Stimulated activated CD4-positive, alpha-beta T cell treated with anti-CD3 and anti-CD28 coated beads, Interleukin-12 subunit alpha, Interleukin-12 subunit beta, amount 100 ng/mL, for 48 hours (primary cell): ENCODE results near the gene BTBD9.

Experiments
- DNase-seq, 3 donors: peaks; one replicate each; pipeline ENCODE4 v3.0.0-alpha.2; 2020; ENCODE audit warnings: low read depth in 2 of 3, low spot score in 1 of 3

Gene BTBD9

GRCh38 chr6:38307740-38308139, 332.0 kb downstream of the BTBD9 start:
- DNase-seq = no peak

DNA sequence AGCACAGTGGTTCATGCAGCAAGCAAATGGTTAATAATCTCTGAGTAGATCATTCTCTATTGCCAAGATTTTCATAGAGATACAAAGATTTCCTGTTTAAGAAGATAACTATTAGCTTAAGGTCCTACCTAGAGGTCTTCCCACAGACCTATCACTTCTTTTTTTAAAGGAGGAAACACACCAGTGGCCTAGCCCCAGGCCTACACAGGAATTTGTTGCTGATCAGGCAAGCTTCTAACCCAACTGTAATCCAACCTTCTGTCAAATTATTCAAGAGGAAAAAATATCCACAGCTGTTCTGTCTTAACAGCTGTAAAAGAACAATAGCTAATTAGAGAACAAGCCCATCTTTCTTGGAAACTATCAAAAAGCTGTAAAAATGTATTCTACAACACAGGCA, 332.8 kb downstream of the BTBD9 start:
- DNase-seq = no peak

DNA sequence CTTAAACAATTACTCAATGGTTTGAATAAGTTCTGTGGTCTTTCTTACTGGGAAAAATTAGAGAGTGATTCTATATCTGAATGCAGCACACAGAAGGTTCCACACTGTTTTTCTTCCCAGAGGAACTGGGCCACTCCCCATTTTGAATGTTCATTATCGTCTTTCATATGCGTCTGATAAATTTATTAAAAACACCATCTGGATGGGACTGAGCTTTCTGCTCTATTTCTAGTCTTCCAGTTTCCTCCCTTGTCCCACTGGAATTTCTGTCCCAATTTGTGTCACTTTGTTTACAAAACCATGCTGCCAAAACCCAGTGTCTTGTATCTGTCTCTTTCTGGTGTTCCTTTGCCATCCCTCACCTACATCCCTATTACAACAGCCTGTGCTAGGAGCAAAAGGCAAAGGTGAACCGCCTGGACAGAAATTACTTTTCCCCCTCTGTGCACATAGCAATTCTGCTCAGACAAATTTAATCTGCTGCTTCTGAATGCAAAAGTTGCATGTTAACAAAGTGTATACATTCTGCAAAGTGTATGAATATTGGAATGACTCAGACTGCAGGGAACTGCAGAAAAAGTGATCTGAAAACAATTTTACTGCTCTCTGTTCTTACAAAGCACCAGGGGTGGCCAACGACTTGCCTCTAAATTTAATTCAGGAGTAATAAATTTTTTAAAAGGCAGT, 333.6 kb downstream of the BTBD9 start:
- DNase-seq = no peak

DNA sequence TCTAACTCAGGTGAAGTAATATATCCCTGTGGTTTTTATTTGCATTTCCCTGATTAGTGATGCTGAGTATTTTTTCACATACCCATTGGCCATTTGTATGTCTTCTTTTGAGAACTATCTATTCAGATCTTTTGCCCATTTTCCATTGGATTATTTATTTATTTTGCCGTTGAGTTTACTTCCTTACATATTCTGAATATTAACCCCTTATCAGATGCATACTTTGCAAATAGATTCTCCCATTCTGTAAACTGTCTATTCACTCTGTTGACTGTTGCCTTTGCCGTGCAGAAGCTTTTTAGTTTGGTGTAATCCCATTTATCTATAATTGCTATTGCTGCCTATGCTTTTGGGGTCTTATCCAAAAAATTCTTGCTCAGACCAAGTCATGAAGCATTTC, 336.9 kb downstream of the BTBD9 start:
- no peak for DNase-seq

DNA sequence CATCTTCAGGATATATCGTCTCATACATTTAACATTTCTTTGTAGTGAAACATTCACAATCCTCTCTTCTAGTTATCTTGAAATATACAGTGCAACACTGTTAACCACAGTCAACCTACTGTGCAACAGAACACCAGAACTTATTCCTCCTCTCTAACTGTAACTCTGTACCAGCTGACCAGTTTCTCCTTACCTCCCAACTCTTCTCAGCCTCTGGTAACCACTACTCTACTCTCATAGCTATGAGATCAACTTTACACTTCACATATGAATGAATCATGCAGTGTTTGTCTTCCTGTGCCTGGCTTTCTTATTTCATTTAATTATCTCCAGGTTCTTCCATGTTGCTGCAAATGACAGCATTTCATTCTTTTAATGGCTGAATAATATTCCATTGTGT, 337.6 kb downstream of the BTBD9 start:
- DNase-seq = no peak

DNA sequence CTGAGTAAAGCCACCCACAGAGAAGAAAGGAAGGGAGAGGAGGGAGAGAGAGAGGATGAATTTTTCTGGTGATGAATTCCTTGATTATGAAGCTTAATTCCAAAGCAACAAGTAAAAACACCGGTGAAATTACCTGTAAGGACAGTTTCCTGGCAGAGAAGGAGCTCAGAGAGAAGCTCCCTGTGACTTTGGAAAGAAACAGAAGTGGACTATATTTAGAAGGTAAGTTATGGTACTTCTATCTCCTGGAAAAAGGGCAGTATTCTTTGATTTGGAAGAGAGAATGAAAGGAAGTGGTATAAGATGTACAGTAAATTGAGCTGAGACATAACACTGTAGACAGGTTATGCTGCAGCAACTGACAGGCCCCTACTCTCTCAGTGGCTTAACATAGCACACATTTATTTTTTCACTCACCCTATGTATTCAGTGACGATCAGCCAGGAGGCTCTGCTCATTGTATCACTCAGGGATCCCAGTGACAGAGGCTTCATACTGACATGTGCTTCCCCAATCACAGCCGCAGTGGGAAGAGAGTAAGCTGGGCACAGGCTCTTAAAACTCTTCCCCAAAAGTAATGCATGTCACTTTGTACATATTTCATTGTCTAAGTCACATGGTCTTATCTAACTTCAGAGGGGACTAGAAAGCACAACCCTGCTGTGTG, 349.5 kb downstream of the BTBD9 start:
- DNase-seq = no peak

DNA sequence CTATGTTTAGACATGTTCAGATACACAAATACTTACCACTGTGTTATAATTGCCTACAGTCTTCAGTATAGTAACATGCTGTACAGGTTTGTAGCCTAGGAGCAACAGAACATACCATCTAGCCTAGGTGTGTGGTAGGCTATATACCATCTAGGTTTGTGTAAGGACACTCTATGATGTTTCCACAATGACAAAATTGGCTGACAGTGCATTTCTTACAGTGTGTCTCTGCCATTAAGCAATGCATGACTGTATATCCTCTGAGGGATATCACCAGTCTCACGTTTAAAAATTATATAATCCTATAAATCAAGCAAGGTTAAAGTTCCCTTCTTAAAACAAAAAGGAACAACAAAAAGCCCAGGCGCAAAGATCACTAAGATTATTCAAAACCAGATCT, 352.2 kb downstream of the BTBD9 start:
- no peak for DNase-seq

GRCh38 chr6:38284802-38285394, 354.8 kb downstream of the BTBD9 start:
- DNase-seq = no peak

DNA sequence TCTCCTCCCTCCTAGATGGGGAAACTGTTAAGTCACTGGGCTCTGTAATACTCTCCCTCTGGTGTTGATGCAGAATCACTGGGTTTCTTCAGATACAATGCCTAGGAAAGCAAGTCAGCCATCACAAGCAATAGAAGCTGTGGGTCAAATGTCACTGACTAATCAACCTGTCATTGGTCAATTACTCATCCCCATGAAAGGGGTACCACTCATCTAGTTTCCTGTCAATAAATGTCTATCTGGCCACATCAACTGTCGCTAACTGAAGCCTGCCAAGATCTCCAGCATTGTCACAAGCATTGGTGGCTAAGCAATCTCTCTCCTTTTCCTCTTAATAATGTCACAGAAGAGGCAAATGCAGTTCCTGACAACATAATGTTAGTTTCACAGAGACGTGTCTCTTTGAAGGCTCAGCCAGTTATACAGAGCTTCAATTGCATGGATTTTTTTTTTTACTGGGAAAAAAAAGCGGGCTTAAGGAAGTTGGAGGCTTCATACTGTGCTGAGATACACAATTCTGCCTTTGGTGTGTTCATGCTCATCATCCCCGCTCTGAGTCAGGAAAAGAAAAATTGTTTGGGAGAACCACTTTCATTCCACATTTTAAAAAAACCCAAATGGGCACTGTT, 355.9 kb downstream of the BTBD9 start:
- peak in 1 of 3 donors; percentile 4 for DNase-seq

- no peak for DNase-seq
These were observed 356.8 kb downstream of the BTBD9 start for GRCh38 chr6:38282911-38283310.

GRCh38 chr6:38281126-38281525, 358.6 kb downstream of the BTBD9 start:
- no peak for DNase-seq

- no peak for DNase-seq
These were observed 359.7 kb downstream of the BTBD9 start for GRCh38 chr6:38279963-38280588.

DNA sequence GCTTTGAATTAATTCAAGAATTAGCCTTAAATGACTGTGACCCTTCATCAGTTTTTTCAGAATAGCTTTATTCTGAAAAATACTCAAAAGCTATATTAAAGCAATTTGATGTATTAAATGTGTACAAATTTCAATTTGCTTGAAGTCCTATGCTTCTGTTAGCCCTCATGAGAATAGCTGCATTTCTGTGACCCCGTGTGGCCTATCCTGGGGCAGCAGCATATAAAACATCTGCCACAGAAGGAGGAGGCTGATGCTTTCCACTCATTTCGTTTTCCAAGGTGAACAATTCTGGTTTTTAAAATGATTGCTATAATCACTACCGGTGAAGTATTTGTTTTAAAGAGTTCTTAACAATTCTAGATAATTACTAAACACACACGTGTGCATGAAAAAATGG, 360.3 kb downstream of the BTBD9 start:
- no peak for DNase-seq

GRCh38 chr6:38273325-38273724, 366.4 kb downstream of the BTBD9 start:
- DNase-seq = no peak

- DNase-seq = no peak
These were observed 367.5 kb downstream of the BTBD9 start for GRCh38 chr6:38272222-38272621.

- no peak for DNase-seq
These were observed 368.6 kb downstream of the BTBD9 start for GRCh38 chr6:38271081-38271480.

GRCh38 chr6:38270367-38270766, 369.4 kb downstream of the BTBD9 start:
- DNase-seq = no peak

- DNase-seq = no peak
These were observed 370.1 kb downstream of the BTBD9 start for GRCh38 chr6:38269461-38270172.

DNA sequence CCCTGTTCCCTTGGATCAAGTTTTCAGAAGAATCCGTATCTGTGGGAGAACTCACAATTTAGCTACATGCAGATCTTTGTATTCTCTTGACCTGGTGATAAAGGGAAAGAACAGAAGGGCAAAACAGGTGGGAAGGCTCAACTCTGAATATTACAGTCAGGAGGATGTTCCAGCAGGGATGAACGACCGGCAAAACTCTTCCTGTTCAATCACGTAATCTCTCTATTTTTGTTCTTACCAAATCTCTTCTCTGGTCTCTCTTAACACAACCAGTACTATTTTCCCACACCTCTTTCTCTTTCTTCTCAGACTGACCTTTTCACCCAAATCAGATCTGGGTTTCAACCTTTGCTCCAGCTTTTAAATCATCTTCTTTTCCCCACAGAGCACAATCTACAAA, 371.4 kb downstream of the BTBD9 start:
- DNase-seq = no peak

GRCh38 chr6:38266921-38267354, 372.8 kb downstream of the BTBD9 start:
- DNase-seq = no peak

DNA sequence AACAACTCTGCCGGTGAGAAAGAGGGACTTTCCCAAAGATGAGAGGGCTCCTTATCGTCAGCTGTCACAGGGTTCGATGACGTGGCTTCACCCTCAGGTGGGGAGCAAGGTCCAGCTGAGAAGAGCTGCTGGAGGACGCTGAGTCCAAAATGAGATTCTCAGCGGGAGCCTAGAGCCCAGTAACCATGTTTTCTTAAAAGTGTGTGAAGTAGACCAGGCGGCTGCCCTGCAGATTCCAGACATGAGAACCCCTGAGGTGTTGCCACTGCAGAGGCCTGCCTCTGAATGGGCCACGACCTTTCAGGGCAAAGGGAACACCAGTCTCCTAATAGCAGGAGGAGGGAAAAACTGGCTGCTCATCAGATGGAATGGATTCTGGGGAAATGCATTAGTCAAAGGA, 375.1 kb downstream of the BTBD9 start:
- DNase-seq = no peak
